Measurements from ENCODE around the gene FAM13C. TPM values are rescaled to one million over a fixed set of nuclear protein-coding genes. Genes with fewer than 3 reads are reported as not detected.

FAM13C gene
- polyA plus RNA-seq, 3 donors from 2014 or later = not detected

DNA sequence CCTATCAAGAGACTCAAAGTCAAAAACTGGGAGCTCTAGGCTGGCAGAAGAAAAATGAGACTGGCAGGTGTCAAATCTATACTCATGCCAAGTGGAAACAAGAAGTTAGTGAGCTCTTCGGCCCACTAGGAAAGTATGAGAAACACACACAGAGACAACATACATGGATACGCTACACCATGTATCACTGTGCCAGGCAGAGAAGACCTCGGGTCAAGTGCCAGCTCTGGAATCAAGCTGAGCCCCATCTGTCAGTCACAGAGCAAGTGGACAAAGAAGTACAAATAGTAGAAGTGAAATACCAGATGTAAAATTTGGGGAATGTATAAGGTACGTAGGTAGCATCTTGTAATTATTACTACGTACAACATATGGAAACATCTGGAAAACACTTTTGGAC is 62.4 kb downstream of the FAM13C start:
- DNase-seq = no peak
- no peaks in the 10 kb centered on the region for H3K36me3 Mint-ChIP-seq
- H3K27me3 Mint-ChIP-seq (ENCODE audit: low read depth in 3 of 3) = peaks cover 1 to 2% (median 2%) of the 10 kb centered on the region in 3 donors
- H3K9me3 Mint-ChIP-seq = peaks cover 0 to 8% (median 2%) of the 10 kb centered on the region in 6 donors
- no peak overlapping the region for H3K4me3 Mint-ChIP-seq
- no peak overlapping the region for H3K27ac Mint-ChIP-seq
- no peaks in the 10 kb centered on the region for H3K4me1 Mint-ChIP-seq

DNA sequence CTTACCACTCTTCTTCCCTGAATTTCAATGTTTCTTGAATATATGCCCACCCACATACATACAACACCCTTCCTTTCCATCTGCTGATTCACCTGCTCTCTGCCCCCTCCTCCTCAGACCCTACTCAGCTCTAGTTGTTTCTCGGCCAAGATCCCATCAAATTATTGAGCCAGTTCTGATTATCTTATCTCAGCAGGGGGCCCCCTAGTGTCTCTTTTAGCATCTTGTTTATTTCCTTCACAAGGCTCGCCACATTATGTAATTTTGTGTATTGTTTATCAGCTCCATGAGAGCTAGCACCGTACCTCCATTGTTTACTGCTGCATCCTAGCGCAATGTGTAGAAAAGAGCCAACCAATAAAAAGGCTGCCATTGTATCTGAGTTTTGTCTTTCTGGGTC is 71.9 kb downstream of the FAM13C start:
- no peaks in the 10 kb centered on the region for H3K36me3 Mint-ChIP-seq
- no peak for DNase-seq
- H3K27ac Mint-ChIP-seq = no peak overlapping the region
- peaks cover 0 to 8% (median 3%) of the 10 kb centered on the region in 6 donors for H3K9me3 Mint-ChIP-seq
- no peaks in the 10 kb centered on the region for H3K4me1 Mint-ChIP-seq
- H3K27me3 Mint-ChIP-seq (ENCODE audit: low read depth in 3 of 3) = peaks cover 0 to 2% (median 0%) of the 10 kb centered on the region in 3 donors
- no peak overlapping the region for H3K4me3 Mint-ChIP-seq

DNA sequence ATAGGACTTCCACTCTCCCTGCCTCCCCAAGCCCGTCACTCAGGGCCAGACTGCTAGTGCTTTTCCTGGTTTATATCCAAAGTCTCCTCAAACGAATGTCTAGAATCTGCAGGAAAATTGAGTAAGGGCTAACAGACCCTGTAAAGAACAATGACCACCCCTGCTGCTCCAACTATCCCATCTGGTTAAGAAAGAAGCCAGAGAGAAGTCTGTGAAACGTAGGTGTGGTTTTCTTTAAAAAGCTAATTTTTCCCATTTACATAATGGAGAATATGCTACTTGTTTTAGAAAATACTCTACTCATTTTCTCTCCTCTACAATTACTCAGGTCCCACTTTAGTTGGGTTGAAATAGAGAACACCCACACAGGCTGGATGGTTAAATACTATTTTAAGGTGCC is 72.5 kb downstream of the FAM13C start:
- Mint-ChIP-seq H3K4me3 (no peak overlapping the region), H3K36me3 (no peaks in the 10 kb centered on the region), H3K4me1 (no peaks in the 10 kb centered on the region), H3K27ac (no peak overlapping the region), H3K27me3 (ENCODE audit: low read depth in 3 of 3) (peaks cover 0 to 2% (median 0%) of the 10 kb centered on the region in 3 donors), H3K9me3 (peaks cover 0 to 6% (median 3%) of the 10 kb centered on the region in 6 donors)
- DNase-seq = no peak

DNA sequence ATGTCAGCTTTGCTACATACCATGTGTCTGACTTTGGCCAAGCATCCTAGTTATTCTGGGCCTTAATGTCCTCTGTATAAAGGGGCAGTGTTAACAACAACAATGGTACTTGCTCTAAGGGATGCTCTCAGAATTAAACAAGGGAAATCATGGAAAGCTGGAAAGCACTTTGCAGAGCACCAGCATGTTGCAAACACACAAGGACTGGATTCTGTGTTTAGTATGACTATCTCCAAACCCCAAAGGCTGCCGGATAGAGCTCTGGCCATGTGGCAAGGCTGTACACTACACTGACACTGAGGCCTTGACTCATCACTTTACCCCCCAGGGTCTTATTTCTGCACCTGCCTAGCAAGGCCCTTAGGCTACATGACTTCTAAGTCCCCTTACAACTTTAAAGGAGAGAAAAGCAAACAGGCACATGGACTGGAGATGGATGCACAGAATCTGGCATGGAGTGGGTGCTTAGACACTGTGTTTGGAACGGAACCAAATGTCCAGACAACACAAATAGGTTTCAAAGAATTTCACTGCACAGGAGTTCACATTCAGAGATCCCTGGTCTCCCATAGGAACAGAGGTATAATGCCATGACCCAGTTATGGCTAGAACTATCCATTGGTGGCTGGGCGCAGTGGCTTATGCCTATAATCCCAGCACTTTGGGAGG is 74.6 kb downstream of the FAM13C start:
- Mint-ChIP-seq H3K27ac (no peak overlapping the region), H3K4me3 (no peak overlapping the region), H3K36me3 (no peaks in the 10 kb centered on the region), H3K9me3 (peaks cover 0 to 6% (median under 1%) of the 10 kb centered on the region in 6 donors), H3K27me3 (ENCODE audit: low read depth in 3 of 3) (peaks cover 0 to 3% (median 2%) of the 10 kb centered on the region in 3 donors), H3K4me1 (no peaks in the 10 kb centered on the region)
- DNase-seq = no peak

DNA sequence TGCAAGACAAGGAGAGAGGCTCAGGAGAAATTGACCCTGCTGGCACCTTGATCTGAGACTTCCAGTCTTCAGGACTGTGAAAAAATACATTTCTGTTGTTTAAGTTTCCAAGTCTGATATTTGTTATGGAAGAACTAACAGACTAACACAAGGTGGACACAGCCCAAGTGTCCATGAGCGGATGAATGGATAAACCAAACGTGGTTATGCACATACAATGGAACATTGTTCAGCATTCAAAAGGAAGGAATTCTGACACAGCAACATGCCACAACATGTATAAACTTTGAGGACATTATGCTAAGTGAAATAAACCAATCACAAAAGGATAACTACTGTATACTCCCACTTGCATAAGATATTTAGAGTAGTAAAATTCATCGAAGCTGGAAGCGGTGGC is 76.5 kb downstream of the FAM13C start:
- H3K36me3 Mint-ChIP-seq = no peaks in the 10 kb centered on the region
- H3K4me3 Mint-ChIP-seq = no peak overlapping the region
- H3K4me1 Mint-ChIP-seq = no peaks in the 10 kb centered on the region
- DNase-seq = no peak
- peaks cover 0 to 3% (median 2%) of the 10 kb centered on the region in 3 donors for H3K27me3 Mint-ChIP-seq (ENCODE audit: low read depth in 3 of 3)
- H3K9me3 Mint-ChIP-seq = peaks cover 0 to 6% (median 0%) of the 10 kb centered on the region in 6 donors
- H3K27ac Mint-ChIP-seq = no peak overlapping the region

DNA sequence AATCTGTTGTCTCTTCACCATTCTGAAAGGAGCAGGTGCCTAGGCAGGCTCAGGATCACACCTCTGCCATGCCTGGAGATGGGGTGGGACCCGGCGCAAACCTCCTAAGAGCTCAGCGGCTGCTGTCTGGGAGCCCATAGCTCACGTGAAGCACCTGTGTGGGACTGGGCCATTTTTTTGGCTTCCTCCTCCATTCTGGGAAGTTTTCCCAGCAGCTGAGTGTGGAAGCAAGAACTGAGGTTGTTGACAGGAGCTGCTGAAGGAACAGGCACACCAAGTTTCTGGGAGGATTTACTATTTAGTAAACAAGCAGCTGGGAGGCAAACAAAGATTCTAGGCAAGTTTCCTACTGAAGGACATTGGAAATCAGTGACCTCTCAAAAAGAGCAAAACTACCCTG is 77.3 kb downstream of the FAM13C start:
- Mint-ChIP-seq H3K9me3 (peaks cover 0 to 6% (median 0%) of the 10 kb centered on the region in 6 donors), H3K27ac (no peak overlapping the region), H3K4me1 (no peaks in the 10 kb centered on the region), H3K36me3 (no peaks in the 10 kb centered on the region), H3K4me3 (no peak overlapping the region), H3K27me3 (ENCODE audit: low read depth in 3 of 3) (peaks cover 0 to 3% (median 2%) of the 10 kb centered on the region in 3 donors)
- no peak for DNase-seq

DNA sequence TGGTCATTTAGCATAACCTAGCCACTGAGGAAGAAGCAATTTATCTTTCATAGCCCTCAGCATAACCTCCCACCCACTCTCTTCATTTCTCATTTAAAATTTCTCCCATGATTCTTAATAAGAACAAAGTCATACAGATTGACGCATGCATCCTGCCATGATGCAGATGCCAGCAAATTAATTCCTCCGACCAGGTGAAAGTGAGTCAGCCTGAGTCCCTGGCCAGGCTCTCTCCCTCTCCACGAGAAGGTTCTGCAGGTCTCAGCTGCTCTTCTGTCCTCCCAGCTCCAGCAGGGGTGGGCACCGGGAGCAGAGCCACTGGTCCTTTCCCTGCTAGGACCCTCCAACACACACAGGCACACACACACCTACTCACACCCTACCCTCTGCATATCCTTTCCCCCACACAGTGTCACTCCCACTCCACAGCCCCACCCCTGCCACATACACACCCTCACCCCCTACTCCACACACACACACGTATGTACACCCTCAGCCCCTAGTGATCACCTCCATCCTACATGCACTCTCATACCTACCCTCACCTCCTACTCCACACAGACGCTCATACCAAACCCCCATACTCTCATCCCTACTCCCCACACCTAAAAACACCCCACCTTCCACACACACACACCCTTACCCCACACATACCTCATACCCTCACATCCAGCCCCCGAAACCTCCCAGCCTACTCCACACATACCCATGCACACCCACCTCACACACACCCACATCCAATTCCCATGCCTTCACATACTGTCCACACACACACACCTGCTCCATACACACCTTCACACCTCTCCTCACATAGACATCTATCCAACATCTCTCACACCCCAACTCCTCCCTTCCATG is 78.0 kb downstream of the FAM13C start:
- Mint-ChIP-seq H3K4me1 (no peaks in the 10 kb centered on the region), H3K27ac (no peak overlapping the region), H3K9me3 (peaks cover 0 to 4% (median 0%) of the 10 kb centered on the region in 6 donors), H3K27me3 (ENCODE audit: low read depth in 3 of 3) (peaks cover 0 to 3% (median 2%) of the 10 kb centered on the region in 3 donors), H3K36me3 (no peaks in the 10 kb centered on the region), H3K4me3 (no peak overlapping the region)
- no peak for DNase-seq

DNA sequence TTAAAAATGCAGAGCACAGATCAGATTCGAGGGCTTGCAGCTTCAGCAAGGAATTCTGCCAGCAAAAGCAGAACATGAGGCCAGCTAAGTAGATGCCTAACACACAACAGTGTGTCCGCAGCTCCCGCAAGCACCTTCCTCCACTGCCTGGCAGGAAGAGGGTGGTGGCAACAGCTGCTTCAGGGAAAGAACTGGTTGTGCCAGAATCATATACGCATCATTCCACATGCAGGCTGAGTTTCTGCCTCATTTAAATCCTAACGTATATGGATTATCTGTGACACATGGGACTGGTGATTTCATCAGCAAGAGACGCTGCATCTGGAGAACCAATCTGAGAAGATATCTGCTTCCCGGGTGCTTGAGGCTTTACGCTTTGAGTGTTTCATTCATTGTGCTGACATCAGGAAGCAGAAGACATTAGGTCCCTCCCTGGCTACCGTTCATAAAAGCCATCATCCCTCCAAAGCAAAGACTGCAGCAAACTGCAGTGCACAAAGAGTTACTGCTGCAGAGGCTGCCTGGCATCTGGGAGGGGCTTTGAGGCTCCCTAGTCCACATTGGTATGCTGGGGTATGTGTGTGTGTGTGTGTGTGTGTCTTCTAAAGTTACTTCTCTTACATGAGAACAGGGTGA is 78.8 kb downstream of the FAM13C start:
- H3K4me1 Mint-ChIP-seq = no peaks in the 10 kb centered on the region

DNA sequence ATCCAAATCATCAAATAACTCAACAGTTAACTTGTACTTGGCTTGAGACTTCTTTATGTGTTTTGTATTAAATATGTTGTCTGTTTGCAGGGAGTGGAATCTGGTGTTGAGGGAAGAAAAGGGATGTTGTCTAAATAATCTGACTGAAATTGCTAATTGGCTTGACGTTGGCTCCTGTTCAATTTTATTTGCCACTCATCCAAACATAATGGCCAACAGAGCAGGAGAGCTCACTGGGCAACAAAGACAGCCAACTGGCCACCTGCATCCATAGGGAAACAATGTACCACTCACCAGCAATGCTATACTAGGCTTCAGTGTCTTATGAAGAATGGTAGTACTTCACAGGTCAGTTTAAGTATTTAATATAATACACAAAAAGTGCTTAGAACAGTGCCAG is 80.5 kb downstream of the FAM13C start:
- no peaks in the 10 kb centered on the region for H3K36me3 Mint-ChIP-seq
- no peak overlapping the region for H3K27ac Mint-ChIP-seq
- DNase-seq = no peak
- no peaks in the 10 kb centered on the region for H3K4me1 Mint-ChIP-seq
- peaks cover 0 to 3% (median 0%) of the 10 kb centered on the region in 3 donors for H3K27me3 Mint-ChIP-seq (ENCODE audit: low read depth in 3 of 3)
- peaks cover 0 to 4% (median 0%) of the 10 kb centered on the region in 6 donors for H3K9me3 Mint-ChIP-seq
- no peak overlapping the region for H3K4me3 Mint-ChIP-seq

More for the DNA sequence above, 78.8 kb downstream of the FAM13C start:
- Mint-ChIP-seq H3K4me3 (no peak overlapping the region), H3K9me3 (peaks cover 0 to 4% (median 0%) of the 10 kb centered on the region in 6 donors), H3K36me3 (no peaks in the 10 kb centered on the region), H3K27me3 (ENCODE audit: low read depth in 3 of 3) (peaks cover 0 to 3% (median 2%) of the 10 kb centered on the region in 3 donors), H3K27ac (no peak overlapping the region)
- DNase-seq = no peak

DNA sequence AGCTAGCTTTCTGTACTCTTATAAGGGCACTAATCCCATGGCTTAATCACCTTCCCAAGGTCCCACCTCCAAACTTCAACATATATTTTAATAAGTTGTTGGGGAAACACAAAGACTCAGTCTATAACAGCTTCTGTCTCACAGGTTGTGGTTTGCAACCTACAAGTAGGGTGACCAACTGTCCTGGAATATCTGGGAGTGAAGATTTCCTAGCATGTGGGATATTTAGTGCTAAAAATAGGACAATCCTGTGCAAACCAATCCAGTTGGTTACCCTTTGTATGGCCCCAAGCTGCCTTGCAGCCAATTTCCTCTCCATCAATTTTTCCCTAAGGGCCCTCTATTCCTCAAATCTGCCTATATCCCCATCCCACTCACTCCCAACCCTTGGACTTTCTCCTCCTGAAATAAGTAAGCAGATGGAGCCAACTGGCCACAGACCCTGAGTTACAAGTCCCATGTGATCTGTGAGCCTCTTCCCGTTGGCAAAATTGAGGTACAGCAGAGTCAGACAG is 82.3 kb downstream of the FAM13C start:
- Mint-ChIP-seq H3K4me3 (no peak overlapping the region), H3K9me3 (peaks cover 0 to 4% (median 1%) of the 10 kb centered on the region in 6 donors), H3K27ac (no peak overlapping the region), H3K36me3 (no peaks in the 10 kb centered on the region), H3K27me3 (ENCODE audit: low read depth in 3 of 3) (peaks cover 0 to 3% (median 0%) of the 10 kb centered on the region in 3 donors), H3K4me1 (no peaks in the 10 kb centered on the region)
- no peak for DNase-seq

DNA sequence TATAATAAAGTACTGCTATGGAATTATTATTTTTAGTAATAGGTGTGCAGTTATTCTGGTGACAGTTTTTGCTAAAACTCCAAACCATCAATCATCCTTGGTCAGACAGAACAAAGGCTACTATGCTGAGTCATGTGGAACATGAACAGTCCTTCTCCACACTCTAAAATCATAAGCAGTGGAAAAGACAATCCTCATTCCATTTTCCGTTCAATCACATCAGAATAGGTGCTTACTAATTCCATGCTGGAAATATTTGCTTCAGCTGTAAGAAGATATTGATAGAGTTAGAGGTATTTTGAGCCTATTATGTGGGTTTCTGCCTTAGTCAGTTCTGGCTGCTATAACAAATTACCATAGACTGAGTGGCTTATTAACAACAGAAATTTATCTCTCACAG is 82.9 kb downstream of the FAM13C start:
- Mint-ChIP-seq H3K36me3 (no peaks in the 10 kb centered on the region), H3K4me1 (no peaks in the 10 kb centered on the region), H3K27ac (no peak overlapping the region), H3K4me3 (no peak overlapping the region), H3K27me3 (ENCODE audit: low read depth in 3 of 3) (peaks cover 0 to 3% (median 0%) of the 10 kb centered on the region in 3 donors), H3K9me3 (peaks cover 0 to 5% (median 1%) of the 10 kb centered on the region in 6 donors)
- no peak for DNase-seq

DNA sequence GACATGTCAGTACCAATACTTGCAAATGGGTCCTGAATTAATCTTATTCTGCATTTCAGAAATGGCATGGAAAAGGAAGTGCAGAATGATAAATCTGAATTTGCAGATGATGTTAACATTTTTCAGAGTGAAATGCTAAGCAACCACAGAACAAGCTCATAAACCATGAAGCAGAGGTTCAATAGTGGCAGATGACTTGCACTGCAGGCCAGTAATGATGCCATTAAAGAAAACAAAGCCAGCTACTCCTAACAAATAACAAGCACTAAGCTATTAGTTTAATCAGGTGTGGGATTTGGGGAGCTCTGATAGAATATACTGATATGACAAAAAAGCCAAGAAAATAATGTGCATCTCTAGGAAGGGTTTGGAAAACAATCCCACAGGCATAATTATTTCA is 85.4 kb downstream of the FAM13C start:
- H3K9me3 Mint-ChIP-seq = peaks cover 0 to 8% (median 1%) of the 10 kb centered on the region in 6 donors
- H3K36me3 Mint-ChIP-seq = no peaks in the 10 kb centered on the region
- no peak overlapping the region for H3K4me3 Mint-ChIP-seq
- H3K27me3 Mint-ChIP-seq (ENCODE audit: low read depth in 3 of 3) = no peaks in the 10 kb centered on the region
- no peak for DNase-seq
- no peaks in the 10 kb centered on the region for H3K4me1 Mint-ChIP-seq
- H3K27ac Mint-ChIP-seq = no peak overlapping the region

DNA sequence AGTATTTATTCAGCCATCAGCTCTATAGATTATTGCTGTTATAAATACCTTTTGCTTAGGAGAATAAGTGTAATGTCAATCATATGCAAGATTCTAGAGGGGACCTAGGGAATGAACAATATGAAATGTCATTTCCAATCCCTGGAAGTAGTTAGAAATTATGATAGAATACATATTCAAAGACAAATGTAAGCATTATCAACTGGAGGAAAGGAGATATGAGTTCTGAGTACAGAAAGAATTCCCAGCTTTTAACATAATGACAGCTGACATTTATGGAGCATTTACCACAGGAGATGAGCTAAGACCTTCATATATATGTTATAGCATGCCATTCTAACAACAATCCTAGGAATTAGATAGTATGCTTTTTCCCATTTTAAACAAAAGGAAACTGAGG is 86.2 kb downstream of the FAM13C start:
- Mint-ChIP-seq H3K4me3 (no peak overlapping the region), H3K9me3 (peaks cover 0 to 8% (median 2%) of the 10 kb centered on the region in 6 donors), H3K27ac (no peak overlapping the region)

DNA sequence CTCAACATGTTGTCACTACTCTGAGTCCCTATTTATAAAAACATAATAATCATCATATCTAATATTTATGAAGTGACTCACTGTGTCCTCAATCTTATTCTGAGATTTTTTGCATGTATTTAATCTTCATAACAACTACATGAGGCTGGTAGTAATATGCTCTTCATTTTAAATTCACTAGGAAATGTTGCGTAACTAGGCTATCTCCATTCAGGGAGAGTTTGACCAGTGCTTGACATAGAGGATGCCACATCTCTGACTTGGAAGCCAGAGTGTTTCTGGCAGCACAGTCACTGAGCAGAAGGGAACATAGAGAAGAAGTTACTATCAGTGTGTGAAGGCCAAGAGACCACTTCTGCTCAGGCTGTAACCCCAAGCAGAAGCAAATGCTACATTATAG is 88.9 kb downstream of the FAM13C start:
- no peak overlapping the region for H3K27ac Mint-ChIP-seq
- H3K36me3 Mint-ChIP-seq = no peaks in the 10 kb centered on the region
- no peak for DNase-seq
- H3K4me3 Mint-ChIP-seq = no peak overlapping the region
- H3K9me3 Mint-ChIP-seq = peaks cover 0 to 10% (median 8%) of the 10 kb centered on the region in 6 donors
- no peaks in the 10 kb centered on the region for H3K4me1 Mint-ChIP-seq
- peaks cover 0 to 3% (median 0%) of the 10 kb centered on the region in 3 donors for H3K27me3 Mint-ChIP-seq (ENCODE audit: low read depth in 3 of 3)

More for the DNA sequence above, 86.2 kb downstream of the FAM13C start:
- Mint-ChIP-seq H3K36me3 (no peaks in the 10 kb centered on the region), H3K27me3 (ENCODE audit: low read depth in 3 of 3) (no peaks in the 10 kb centered on the region), H3K4me1 (no peaks in the 10 kb centered on the region)
- DNase-seq = no peak

Measured in immature natural killer cell (primary cell).